ENCODE results near the gene GRAMD2B.

Gene GRAMD2B

DNA sequence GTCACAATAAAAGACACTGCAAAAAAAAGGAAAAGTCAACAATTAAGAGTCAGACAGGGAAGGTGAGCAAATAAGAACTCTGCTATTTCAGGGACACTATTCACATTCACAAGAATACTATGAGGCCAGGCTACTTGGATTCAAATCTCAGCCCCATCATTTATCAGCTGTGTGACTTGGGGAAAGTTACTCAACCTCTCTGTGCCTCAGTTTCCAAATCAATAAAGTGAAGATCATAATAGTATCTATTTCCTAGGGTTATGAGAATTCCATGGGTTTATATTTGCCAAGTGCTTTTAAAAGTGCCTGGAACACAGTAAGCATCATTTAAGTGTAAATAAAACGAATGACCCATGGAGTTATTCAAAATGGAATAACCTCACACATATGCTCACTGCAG lies 115.4 kb downstream of the GRAMD2B start:
- DNase-seq (ENCODE audit: low spot score) = no peak

DNA sequence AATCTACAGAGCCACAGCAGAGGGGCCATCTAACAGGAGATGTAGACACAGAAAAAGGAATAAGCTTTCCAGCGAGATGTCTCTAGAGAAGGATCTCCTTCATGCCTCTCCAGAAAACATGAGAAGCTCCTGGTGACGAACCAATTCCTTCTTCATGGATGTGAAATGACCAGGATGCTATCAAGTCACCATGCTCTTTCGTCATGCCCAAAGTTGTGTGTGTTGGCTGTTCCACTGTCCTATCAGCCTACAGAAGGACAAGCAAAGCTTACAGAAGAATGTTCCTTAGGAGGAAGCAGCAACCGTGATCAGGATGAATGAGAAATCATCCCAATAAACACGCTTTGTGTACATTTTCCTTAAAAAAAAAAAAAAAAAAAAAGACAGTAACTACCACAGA lies 117.4 kb downstream of the GRAMD2B start:
- DNase-seq (ENCODE audit: low spot score) = no peak

DNA sequence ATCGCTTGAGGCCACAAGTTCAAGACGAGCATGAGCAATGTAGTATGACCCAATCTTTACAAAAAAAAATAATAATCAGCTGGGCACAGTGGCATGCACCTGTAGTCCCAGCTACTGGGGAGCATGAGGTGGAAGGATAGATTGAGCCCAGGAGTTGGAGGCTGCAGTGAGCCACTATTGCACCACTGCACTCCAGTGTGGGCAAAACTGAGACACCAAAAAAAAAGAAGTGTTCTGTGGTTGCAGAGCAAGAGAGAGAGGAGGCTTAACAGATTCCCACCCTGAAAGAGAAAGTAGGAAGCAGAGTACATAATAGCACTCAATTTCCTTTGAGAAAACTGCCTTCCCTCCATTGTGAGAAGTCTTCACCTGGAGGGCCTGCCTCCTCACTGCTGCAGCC lies 119.2 kb downstream of the GRAMD2B start:
- DNase-seq (ENCODE audit: low spot score) = no peak

DNA sequence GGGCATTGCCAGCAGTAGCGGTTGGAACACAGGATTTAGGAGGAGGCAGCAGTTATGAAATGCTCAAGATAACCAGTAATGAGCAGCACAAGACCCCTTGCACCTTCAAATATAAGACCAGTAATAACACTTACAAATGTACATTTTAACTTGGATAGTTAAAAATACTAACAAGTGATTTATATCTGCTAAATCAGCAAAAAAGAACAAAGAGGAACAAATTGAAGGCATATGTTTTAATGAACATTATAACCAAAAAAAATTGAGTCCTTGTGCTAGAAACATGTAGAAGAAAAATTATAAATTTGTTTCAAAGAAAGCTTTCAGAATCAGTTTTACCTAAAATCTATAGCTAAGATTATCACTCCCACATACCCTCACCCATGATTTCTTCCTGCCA lies 119.8 kb downstream of the GRAMD2B start:
- no peak for DNase-seq (ENCODE audit: low spot score)

DNA sequence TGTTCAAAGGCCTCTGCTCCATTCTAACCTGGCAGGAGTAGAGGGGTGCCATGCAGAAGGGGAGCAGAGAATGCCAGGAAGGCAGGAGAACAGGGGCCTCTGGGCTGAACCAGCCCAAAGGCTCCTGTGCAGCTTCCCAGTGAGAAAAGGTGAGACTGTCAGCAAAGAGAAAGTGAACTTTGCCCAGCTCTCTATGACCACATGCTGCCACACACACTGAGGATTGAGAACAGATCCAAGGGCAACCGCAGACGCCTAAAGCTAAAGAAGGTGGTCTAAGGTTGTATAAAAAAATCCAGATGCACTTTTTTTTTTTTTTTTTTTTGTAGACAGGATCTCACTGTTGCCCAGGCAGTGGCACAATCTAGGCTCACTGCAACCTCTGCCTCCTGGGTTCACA lies 120.5 kb downstream of the GRAMD2B start:
- no peak for DNase-seq (ENCODE audit: low spot score)

Data from LoVo (cell line).